NOMO-1 treated with DMSO at 0.1 percent for 48 hours (cell line): ENCODE data around the gene GGPS1.
A peak's percentile ranks its signal among the peaks of the same experiment; 100 is the strongest.
"Not testable (repeated sequence)": the region's sequence is repeated elsewhere in the genome, so short reads cannot be mapped to it uniquely, and the experiment has no call there.

Source experiments
- DNase-seq: peaks from one replicate; lab custom pipeline; 2025; ENCODE audit not compliant: unreplicated experiment; lab: John Stamatoyannopoulos, UW

The GGPS1 gene

DNA sequence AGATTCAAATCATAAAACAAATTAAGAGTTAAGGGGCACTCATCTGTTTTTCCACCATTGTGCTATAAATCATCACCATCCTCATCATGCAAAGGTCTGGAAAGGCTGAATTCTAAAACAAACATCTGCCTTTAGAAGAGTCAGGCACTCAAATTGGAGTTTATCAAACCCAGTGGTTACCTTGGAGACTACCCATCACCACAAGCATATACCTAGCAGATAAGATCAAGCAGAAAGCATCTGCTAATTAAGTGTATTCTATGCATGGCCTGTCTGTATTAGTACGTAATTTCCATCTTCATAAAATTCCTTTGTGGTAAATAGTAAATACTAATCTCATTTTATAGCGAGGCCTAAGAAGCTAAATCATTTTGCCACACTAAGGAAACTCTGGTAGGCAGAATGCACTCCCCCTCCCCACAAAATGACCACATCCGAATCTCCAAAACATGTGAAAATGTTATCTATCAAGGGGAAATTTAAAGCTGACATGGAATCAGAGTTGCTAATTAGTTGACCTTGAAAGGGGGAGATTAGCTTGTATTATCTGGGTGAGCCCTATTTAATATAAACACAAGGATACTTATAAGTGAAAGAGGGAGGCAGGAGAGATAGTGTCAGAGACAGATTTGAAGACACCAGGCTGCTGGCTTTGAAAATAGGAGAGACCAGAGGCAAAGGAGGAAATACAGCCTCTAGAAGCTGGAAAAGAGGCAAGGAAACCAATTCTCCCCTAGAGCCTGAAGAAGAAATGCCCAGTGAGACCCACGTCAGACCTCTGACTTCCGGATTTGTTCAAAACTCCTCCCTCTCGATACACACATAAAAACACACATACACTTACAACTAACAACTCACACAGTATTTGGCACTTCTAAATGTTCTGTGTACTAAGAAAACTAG, 23.6 kb upstream of the GGPS1 start:
- no peak for DNase-seq

- DNase-seq: no peak
Measured at GRCh38 chr1:235307158-235308124, 20.9 kb upstream of the GGPS1 start.

- not testable (repeated sequence) for DNase-seq
Measured at GRCh38 chr1:235309206-235309605, 19.2 kb upstream of the GGPS1 start.

GRCh38 chr1:235313262-235313661, 15.1 kb upstream of the GGPS1 start:
- DNase-seq: no peak

DNA sequence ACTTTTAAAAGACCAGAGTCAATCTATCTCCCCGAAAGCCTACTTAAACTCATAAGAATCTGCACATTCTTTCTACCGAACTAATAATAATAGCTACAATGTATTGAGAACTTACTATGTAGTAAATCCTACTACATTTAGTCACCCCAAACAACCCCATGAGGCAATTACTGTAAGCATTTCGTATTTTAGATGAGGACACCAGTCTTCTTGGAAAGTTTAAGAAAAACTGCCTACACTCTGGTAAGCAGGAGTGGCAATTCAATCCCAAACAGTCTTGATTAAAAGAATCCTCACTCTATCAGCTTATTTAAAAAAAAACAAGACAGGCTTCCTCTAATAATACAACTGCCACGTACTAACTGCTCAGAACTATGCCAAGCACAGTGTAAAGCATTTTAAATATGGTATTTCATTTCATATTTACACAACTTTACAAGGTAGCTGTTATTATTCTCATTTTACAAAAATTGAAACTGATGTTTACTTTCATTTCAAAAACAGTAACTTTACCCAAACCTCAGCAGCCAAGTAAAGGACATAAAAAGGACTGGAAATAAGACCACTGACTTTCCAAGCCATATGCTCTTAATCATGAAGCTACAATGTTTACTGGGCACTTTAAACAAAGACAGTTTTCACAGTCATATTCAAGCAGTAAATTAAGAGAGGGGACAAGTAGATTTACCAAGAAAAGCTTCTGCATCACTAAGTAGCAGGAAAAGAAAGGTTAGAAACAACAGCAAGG, 14.3 kb upstream of the GGPS1 start:
- no peak for DNase-seq

DNA sequence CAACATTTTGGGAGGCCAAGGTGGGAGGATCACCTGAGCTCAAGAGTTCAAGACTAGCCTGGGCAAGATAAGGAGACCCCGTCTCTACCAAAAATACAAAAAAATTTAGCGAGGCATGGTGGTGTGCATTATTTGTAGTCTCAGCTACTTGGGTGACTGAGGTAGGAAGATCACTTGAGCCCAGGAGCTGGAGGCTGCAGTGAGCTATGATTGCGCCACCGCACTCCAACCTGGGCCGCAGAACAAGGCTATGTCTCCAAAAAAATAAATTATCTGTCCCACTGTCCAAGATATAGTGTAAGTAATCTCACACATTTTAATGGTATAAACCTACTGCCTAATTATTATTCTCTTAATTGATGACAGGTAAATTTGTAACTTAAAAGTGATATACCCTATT, 13.2 kb upstream of the GGPS1 start:
- no peak for DNase-seq

DNA sequence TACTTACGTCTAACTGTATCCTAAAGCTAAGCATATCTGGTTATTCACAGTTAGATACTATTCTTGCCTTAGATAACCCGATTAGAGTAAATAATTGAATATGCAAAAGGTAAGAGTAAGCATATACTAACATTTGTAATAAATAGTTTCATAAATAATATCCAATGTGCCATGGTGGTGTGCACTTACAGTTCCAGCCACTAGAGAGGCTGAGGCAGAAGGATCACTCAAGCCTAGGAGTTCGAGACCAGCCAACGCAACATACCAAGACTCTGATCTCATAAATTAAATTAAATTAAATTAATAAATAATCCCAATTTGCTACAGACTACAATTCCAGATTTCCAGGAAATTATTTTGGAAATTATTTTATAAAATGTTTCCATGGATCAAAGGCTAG, 12.6 kb upstream of the GGPS1 start:
- DNase-seq: no peak

DNA sequence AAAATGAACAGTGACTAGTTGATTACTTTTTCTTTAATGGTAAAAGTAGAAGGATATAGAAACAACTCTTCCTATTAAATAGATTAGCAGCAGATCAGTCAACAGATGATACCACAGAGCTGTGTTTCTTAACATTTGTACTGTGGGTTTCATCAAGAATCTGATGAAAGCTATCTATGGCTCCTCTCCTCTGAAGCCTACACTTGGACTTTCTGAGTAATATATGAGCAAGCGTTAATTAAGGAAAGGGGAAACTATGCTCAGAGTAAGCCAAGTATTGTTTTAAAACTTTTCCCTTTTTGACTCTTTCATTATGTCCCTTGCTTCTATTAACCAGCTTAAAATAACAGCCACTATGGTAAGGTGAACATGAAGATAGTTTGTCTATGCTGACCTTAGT, 11.2 kb upstream of the GGPS1 start:
- DNase-seq: peak; percentile 46

DNA sequence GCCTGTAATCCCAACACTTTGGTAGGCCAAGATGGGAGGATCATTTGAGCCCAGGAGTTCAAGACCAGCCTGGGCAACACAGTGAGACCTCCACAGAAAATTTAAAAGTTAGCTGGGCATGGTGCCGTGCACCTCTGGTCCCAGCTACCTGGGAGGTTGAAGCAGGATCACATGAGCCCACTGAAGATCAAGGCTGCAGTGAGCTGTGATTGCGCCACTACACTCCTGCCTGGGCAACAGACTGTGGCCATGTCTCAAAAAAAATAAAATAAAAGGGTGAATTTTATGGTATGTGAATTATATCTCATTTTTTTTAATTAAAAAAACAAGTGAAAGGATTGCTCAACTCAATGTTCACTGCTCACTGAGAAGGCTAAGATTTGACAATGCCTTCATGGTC, 9.1 kb upstream of the GGPS1 start:
- DNase-seq: no peak

DNA sequence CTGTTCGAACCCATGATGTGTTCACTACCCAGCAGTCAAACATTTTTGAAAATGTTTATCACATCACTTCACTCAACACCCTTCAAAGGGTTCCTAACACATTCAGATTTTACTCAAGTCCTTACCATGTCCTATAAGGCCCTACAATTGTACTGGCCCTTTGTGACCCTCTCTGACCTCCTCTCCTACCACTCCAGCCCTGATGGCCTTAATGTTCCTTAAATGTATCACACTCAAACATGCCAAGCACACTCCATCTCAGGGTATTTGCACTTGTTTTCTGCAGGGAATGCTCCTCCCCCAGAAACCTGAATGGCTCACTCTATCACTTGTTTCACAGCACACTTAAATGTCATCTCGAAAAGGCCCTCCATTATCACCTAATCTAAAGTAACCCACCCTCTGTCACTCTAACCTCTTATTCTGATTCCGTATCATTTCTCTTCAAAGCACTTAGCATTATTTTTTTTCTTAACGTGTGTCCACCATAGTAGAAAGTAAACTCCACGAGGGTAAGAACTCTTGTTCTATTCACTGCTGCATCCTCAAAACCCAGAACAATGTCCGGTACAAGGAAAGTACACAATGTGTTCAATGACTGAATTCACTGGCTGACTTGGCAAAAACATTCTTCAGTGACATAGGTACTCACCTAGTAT, 7.7 kb upstream of the GGPS1 start:
- no peak for DNase-seq

- no peak for DNase-seq
Measured at GRCh38 chr1:235324296-235324695, 4.1 kb upstream of the GGPS1 start.

GRCh38 chr1:235325139-235325538, 3.2 kb upstream of the GGPS1 start:
- DNase-seq: peak; percentile 24

DNA sequence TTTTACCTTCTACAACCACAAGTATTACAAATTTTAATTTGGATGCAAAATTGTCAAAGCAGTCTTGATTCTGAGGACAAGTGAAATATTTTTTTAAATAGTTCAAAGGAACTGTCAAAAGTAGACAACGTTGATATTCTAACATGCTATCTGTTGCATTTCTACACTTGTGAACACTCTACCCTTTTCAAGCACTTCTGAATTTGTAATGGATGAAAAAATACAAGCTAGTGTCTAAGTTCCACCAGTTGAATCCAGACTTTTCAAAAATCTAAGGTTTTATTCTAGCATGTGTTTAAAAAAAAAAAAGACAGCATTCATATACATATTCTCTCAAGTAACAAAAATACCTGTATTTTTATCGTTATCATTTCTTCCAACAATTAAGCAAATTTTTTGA, 2.5 kb upstream of the GGPS1 start:
- no peak for DNase-seq

DNA sequence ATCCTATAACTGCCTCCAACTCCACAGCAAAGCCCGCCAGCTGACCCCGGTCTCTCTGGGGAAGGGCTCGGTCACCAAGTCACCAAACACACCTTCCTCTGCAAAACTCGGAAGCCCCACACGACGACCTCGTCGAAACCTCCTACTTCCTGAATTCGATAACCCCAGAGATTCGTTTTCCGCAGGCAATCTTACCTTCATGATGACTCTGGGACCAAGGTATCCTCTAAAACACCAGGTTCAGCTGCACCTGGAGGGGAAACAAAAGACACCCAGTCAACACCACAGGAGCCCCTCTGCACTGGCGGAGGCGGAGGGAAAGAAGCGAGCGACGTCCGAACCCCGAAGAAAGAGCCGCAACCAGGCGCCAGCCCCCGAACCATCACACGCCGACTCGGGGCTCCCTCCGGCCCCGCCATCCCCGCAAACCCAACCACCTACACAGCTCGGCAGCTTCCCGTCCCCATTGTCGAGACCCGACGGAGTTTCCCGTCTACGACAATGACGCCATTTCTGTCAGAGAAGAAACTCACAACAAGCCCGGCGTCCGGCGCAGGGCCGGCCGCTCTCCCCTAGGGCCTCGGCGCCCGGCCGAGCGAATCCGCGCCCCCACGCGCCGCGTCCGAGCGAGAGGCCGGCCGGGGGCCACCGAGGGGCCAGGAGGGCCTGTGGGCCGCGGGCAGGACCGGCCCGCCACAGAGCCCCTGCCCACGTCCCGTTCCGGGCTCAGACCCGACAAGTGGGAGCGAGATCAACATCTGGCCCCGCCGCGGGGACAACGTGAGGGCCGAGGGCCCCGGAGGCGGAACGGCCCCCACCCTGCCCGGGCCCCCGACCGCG, 1.4 kb upstream of the GGPS1 start:
- peak; percentile 52 for DNase-seq

GRCh38 chr1:235327559-235328270, 655 bp upstream of the GGPS1 start, which contains the start of gene ARID4B:
ARID4B (minus strand) TSS chr1:235328179; CDS start chr1:235326919, 1,260 bp downstream.
- DNase-seq: no peak

GRCh38 chr1:235329139-235329902, 951 bp downstream of the GGPS1 start:
- DNase-seq: peak; percentile 60

DNA sequence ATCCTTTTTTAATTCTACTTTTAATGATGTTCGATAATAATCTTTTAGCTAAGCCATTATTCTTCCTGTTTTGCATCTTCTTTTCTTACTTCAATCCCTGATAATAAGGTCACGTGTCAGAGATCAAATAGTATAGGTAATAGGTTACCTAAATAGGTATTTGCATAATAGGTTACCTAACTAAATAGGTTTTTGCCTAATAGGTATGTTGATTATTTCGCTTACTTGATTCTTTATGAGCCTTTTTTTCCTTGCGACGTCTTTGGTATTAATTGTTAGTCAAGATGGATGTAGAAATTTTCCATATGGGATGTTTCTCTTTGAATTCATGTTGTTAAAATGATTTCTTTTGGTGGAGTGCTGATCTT, 2.5 kb downstream of the GGPS1 start:
- no peak for DNase-seq

- peak; percentile 10 for DNase-seq
Measured at GRCh38 chr1:235331401-235331800, 3.0 kb downstream of the GGPS1 start.
